ENCODE data around the gene PSME4. TPM values are rescaled to one million over a fixed set of nuclear protein-coding genes. Genes with fewer than 3 reads are reported as not detected.

Gene PSME4, protein sequence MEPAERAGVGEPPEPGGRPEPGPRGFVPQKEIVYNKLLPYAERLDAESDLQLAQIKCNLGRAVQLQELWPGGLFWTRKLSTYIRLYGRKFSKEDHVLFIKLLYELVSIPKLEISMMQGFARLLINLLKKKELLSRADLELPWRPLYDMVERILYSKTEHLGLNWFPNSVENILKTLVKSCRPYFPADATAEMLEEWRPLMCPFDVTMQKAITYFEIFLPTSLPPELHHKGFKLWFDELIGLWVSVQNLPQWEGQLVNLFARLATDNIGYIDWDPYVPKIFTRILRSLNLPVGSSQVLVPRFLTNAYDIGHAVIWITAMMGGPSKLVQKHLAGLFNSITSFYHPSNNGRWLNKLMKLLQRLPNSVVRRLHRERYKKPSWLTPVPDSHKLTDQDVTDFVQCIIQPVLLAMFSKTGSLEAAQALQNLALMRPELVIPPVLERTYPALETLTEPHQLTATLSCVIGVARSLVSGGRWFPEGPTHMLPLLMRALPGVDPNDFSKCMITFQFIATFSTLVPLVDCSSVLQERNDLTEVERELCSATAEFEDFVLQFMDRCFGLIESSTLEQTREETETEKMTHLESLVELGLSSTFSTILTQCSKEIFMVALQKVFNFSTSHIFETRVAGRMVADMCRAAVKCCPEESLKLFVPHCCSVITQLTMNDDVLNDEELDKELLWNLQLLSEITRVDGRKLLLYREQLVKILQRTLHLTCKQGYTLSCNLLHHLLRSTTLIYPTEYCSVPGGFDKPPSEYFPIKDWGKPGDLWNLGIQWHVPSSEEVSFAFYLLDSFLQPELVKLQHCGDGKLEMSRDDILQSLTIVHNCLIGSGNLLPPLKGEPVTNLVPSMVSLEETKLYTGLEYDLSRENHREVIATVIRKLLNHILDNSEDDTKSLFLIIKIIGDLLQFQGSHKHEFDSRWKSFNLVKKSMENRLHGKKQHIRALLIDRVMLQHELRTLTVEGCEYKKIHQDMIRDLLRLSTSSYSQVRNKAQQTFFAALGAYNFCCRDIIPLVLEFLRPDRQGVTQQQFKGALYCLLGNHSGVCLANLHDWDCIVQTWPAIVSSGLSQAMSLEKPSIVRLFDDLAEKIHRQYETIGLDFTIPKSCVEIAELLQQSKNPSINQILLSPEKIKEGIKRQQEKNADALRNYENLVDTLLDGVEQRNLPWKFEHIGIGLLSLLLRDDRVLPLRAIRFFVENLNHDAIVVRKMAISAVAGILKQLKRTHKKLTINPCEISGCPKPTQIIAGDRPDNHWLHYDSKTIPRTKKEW (N-terminal part only)
- polyA plus RNA-seq (ENCODE audit: insufficient read length in 3 of 3) = 10 to 100 TPM; 55.1 to 67.3 (median 64.1) TPM
- long read RNA-seq, donor 1, partial matches to known transcripts = 5 of 5 reads
- long read RNA-seq, donor 1, other reads (novel, unspliced or antisense) = 0 of 5 reads
- long read RNA-seq, donor 2, partial matches to known transcripts = 6 of 6 reads
- long read RNA-seq, donor 2, other reads (novel, unspliced or antisense) = 0 of 6 reads
- long read RNA-seq, donor 3, partial matches to known transcripts = 10 of 10 reads
- long read RNA-seq, donor 3, other reads (novel, unspliced or antisense) = 0 of 10 reads
- long read RNA-seq, donor 4, partial matches to known transcripts = 19 of 38 reads
- long read RNA-seq, donor 4, other reads (novel, unspliced or antisense) = 19 of 38 reads
- long read RNA-seq, donor 5 = 0 reads
- long read RNA-seq, donor 6, partial matches to known transcripts = 11 of 13 reads
- long read RNA-seq, donor 6, other reads (novel, unspliced or antisense) = 0 of 13 reads
- long read RNA-seq, donor 7, partial matches to known transcripts = 8 of 8 reads
- long read RNA-seq, donor 7, other reads (novel, unspliced or antisense) = 0 of 8 reads
- long read RNA-seq, donor 8, partial matches to known transcripts = 35 of 67 reads
- long read RNA-seq, donor 8, other reads (novel, unspliced or antisense) = 31 of 67 reads
- long read RNA-seq, donor 9, partial matches to known transcripts = 8 of 8 reads
- long read RNA-seq, donor 9, other reads (novel, unspliced or antisense) = 0 of 8 reads
- long read RNA-seq, donor 10, partial matches to known transcripts = 12 of 13 reads
- long read RNA-seq, donor 10, other reads (novel, unspliced or antisense) = 0 of 13 reads
- long read RNA-seq, donor 11, partial matches to known transcripts = 18 of 43 reads
- long read RNA-seq, donor 11, other reads (novel, unspliced or antisense) = 25 of 43 reads
- long read RNA-seq, donor 12 = 0 reads
- long read RNA-seq, donor 13, full-length matches to known transcripts = 1 of 10 reads
- long read RNA-seq, donor 13, partial matches to known transcripts = 9 of 10 reads
- long read RNA-seq, donor 13, other reads (novel, unspliced or antisense) = 0 of 10 reads
- long read RNA-seq, donor 14, partial matches to known transcripts = 5 of 5 reads
- long read RNA-seq, donor 14, other reads (novel, unspliced or antisense) = 0 of 5 reads
- long read RNA-seq, donor 15 = 0 reads
- long read RNA-seq, donor 16, partial matches to known transcripts = 38 of 38 reads
- long read RNA-seq, donor 16, other reads (novel, unspliced or antisense) = 0 of 38 reads

DNA sequence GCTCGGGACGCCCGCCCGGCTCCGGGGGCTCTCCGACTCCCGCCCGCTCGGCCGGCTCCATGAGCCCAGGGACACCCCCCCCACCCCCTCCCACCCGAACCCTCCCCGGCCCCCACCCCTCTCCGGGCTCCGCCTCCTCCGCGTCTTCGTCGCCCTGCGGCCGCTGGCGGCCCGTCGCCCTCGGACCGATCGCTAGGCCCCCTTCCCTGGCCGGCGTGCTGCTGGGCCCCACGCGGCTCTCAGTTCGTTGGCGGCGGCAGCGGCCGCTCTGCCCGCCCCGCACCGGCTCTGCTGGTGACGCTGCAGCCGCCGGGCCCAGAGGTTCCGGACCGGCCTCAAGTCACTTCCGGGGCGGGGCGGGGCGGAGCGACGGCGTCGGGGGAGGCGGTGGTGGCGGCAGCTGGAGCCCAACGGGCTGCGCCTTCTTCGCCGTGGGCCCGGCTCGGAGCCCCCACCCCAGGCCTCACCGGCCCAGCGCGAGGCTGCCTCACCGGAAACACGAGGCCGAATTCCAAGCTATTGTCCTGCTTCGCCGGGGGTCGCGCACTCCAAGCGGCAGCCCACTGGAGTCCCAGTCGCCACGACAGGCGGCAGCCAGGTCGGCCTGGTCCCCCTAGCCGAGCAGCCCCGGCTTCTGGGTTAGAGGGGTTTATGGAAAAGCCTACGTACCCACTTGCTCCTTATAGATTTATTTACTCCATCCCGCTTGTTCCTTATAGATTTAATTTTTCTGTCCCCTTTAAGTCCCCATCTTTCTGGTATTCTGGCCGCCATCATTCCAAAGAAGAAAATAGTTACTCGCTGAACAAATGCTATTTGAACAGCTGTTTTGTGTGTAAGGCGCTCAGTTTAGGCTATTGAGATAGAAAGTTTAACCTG is at the start of gene PSME4:
Gene PSME4, minus strand, starts transcription at position 270 of the 879 bp plus-strand sequence. Its CDS starts 209 bp downstream, at position 61.
- peak in 10 of 11 donors; percentile 63 to 93 (median 88) for DNase-seq (ENCODE audit: extremely low read depth in 1 of 11, low read depth in 9 of 11, low spot score in 4 of 11)

DNA sequence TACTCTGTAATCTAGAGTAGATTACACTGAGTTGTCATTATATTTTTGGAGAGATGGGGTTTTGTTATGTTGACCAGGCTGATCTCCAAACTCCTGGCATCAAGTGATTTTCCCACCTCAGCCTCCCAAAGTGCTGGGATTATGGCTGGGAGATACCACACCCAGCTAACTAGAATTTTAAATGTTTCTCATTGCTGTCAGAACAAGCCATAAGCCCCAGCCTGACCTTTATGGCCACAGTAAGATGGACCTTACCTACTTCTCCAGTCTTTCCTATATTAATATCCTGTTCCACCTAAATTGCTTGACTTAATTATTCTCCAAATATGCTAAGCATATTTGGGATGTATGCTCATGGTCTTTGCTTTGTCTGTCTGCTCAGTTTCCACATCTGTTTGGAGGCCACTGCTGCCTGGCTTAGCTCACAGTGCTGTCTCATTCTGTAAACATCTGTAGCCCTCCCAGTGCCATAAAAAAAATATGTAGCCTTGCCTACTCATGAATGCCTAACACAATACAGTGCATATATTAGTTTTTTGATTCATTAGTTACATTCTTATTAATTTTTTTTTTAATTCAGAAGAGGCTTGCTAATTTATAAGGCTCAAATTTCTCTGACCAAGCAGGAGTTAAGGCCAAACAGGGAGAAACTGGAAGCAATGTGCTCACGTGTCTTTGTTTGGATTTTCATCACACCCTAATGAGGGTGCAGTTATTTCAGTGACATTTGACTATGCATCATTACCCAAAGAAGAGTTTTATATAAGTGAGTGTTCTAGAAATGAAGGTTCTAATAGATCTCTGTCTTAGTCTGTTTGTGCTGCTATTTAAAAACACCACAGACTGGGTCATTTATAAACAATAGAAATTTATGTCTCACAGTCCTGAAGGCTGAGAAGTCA is 45.3 kb upstream of the PSME4 start:
- no peak for DNase-seq (ENCODE audit: extremely low read depth in 1 of 11, low read depth in 9 of 11, low spot score in 4 of 11)

DNA sequence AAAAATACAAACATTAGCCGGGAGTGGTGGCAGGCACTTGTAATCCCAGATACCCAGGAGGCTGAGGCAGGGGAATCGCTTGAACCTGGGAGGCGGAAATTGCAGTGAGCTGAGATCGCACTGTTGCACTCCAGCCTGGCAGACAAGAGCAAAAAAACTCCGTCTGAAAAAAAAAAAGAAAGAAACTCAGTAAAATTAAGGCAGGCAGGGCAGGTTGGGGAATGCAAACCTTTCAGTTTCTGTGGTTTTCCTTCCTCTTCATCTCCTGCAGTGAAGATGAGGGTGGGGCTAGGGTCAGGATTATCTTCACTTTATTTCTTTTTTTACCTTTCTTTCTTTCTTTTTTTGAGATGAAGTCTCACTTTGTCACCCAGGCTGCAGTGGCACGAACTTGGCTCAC is 43.2 kb upstream of the PSME4 start:
- DNase-seq (ENCODE audit: extremely low read depth in 1 of 11, low read depth in 9 of 11, low spot score in 4 of 11) = no peak

DNA sequence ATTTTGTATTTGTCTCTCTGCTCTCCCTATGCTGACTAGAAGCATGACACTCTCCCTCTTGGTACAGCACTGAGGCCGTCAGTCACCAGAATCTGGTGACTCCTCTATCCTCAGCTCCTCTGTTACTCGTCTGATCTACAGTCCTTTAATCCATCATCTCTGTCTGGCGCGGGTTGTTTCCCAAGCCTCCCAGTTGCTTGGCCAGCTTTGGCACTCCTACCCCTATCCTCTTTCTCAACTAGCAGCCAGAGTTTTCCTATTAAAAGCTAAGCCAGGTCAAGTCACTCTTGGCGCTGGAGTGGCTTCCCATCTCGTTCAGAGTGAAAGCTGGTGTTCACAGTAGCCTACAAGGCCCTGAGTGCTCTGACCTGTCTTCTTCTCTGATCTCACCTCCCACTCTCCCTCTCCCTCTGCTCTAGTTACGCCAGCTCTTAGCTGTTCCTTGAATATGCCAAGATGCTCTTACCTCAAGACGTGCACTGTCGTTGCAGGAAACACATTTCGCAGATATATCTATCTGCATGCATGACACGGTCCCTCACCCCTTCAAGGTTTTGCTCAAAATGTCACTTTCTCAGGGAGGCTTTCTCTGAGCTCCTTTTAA is 41.8 kb upstream of the PSME4 start:
- DNase-seq (ENCODE audit: extremely low read depth in 1 of 11, low read depth in 9 of 11, low spot score in 4 of 11) = no peak

DNA sequence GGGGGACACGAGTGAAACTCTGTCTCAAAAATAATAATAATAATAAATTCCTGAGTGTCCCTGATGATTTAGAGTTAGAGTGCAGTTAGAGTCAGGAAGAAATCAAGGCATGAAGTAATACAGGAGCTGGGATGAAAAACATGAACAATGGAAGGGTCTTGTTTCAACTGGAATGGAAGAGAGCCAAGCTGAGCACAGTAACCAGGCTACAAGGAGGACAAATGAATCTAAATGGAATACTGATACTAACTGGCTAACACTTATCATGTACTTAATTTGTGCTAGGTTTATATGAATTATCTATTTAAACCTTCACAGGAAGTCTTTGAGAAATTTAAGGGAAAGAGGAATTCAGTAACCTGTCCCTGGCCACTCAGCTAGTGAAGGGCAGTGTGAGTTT is 38.8 kb upstream of the PSME4 start:
- DNase-seq (ENCODE audit: extremely low read depth in 1 of 11, low read depth in 9 of 11, low spot score in 4 of 11) = no peak

DNA sequence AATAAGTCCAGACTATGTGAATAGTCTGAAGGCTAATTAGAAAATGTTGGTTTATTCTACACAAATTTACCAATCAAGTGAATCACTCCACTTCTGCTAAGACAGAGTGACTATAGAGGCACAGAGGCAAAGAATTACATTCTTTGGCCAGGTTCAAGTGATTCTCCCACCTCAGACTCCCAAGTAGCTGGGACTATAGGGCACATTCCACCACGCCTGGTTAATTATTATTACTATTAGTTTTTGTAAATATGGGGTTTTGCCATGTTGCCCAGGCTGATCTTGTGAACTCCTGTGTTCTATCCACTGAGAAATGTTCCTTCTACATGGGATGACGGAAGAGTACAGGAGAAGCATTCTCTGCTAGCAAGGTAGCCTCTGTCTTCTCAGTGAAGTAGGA is 37.6 kb upstream of the PSME4 start:
- DNase-seq (ENCODE audit: extremely low read depth in 1 of 11, low read depth in 9 of 11, low spot score in 4 of 11) = no peak

DNA sequence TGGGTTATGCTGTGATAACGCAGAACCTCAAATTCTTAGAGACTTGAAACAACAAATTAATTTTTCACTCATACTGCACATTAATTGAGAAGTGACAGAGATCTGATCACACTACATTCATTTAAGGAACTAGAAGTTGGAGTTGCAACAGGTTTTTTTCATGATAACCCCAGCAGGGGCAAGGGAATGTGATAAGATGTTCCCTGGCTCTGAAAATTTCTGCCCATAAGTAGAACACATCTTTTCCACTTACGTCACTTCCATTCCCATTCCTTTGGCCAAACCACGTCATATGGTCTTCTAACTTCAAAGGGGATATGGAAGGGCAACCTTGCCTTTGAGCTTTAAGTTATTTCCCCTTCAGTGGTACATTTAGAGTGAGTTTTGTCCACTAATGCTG is 29.7 kb upstream of the PSME4 start:
- DNase-seq (ENCODE audit: extremely low read depth in 1 of 11, low read depth in 9 of 11, low spot score in 4 of 11) = no peak

DNA sequence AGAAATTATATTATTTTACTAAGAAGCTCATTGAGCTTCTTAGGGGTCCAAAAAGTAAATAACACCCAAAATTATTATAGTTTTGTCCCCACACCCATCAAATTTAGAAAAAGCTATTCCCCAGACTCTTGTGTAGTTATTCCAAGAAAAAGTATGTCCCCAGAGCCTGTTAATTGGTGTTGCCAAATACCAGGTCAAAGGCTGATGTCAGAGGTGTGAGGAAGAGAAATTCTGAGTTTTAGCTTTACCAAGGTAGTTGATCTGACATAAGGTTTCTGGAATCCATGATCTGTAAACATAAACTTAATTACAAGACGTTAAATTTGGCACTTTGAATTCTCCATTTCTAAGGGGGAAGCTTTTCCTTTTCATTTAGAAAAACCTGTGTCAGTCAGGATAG is 29.3 kb upstream of the PSME4 start:
- no peak for DNase-seq (ENCODE audit: extremely low read depth in 1 of 11, low read depth in 9 of 11, low spot score in 4 of 11)

DNA sequence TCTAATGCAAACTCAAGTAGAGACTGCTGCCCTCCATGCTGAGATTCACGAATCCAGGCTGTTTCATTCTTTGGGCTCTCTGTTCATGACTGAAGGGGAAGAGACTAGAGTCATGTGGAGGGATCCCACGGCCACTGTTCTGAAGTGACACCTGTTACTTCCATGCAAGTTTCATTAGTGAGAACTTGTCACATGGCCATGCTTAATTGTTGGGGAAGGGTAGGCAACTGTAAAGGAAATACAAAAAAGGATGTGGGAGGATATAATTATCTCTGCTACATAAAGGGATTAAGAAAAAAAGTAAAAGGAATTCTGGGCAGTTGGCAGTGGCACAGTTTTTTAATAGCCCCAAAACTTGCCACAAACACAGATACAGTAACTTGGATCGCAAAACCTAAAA is 28.0 kb upstream of the PSME4 start:
- DNase-seq (ENCODE audit: extremely low read depth in 1 of 11, low read depth in 9 of 11, low spot score in 4 of 11) = no peak

DNA sequence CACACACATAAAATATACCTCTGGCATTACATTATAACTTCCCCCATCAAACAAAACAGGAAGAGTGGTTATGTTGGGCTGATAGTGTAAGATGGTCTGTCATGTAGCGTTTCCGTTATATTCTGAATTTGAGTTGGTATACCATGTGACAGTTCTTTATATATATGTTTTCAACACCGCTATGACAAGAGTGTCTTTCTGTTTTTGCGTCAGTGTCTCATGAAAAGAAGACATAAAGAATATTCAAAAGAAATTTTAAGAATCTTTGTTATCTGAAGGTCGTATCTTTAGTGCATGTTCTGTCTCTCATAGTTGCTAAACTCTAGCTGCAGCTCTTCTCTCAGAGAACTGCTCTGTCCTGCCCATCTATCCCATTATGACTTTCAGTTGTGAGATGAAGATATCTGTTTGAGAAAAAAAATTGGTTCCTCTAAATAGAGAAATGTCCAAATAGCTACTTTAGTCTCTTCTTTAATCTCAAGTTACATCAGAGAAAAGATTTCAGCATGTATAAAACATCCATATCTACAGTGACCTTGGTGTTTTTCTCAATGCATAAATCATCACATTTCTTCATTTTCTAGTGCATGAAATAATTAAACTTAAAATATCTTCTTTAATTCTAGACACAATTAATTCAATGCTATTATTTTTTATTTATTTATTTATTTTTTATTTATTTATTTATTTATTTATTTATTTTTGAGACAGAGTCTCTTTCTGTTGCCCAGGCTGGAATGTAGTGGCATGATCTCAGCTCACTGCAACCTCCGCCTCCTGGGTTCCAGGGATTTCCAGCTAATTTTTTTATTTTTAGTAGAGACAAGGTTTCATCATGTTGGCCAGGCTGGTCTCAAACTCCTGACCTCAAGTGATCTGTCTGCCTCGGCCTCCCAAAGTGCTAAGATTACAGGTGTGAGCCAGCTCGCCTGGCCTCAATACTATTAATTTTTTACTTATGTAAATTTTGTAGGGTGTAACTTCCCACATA is 24.3 kb upstream of the PSME4 start:
- DNase-seq (ENCODE audit: extremely low read depth in 1 of 11, low read depth in 9 of 11, low spot score in 4 of 11) = no peak

DNA sequence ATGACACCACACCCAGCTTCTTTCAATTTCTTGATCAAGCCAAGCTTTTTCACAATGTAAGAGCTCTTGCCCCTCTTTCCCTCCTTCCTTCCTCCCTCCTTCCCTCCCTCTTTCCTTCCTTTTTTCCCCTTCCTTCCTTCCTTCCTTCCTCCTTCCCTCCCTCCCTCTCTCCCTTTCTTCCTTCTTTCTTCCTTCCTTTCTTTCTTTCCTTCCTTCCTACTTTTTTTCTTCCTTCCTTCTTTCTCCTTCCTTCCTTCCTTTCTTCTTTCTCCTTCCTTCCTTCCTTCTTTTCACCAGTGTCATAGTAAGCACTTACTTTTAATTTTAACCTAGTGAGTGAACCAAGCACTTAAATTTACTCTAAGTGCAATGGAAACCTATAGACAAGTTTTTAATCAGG is 21.2 kb upstream of the PSME4 start:
- no peak for DNase-seq (ENCODE audit: extremely low read depth in 1 of 11, low read depth in 9 of 11, low spot score in 4 of 11)

DNA sequence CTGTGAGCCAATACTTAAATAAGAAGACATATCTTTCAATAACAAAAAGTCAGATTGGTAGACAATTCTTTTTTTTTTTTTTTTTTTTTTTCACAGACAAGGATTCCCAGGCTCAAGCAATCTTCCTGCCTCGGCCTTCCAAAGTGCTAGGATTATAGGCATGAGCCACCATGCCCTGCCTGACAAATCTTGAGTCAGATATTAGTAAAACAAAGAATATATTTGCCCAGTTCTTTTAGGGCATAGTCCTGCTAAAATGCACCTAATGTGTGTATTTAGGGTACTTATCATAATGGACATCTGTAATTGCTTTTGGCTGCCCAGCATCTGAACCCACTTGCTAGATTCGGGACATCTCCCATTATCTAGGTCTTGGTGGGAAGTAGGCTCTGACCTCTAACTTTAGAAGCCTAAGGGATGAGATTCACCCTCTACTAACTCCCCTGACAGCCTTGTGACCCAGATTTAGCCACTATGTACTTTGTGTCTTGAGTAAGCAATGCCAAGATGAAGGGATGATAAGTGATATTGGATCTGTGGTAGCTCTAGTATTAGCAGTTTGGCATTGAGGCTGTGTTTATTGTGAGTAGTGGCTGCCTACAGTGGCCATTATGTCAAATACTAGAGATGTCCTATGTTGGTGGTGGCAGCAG is 18.5 kb upstream of the PSME4 start:
- DNase-seq (ENCODE audit: extremely low read depth in 1 of 11, low read depth in 9 of 11, low spot score in 4 of 11) = no peak
